K562 (cell line): ENCODE data around the gene STX1A. TPM values are rescaled to one million over a fixed set of nuclear protein-coding genes. Genes with fewer than 3 reads are reported as not detected.

Experiments
- ATAC-seq: fragments of 200-7000 bp; cut with Tn5 transposase; 3 replicates; pipeline ENCODE4 v1.9.1; 2020; ENCODE audit warnings: moderate library complexity
- BruUV-seq: library from RNA; stranded (reverse); fragments of 400-500 nt; replicated peaks from 2 replicates; lab custom pipeline; 2021; lab: Mats Ljungman, UMichigan
- CTCF ChIA-PET: fragments of 300-600 bp; formaldehyde crosslinking; extraction: SDS; loops from one replicate; lab custom pipeline; 2021; ENCODE audit warnings: low intra/inter-chr PET ratio; lab: Yijun Ruan, JAX
- POLR2A ChIA-PET: fragments of 300-600, 350-650 bp; sonication (Branson Sonifier 250); formaldehyde crosslinking; extraction: SDS; loops from one replicate; lab custom pipeline; 2021; ENCODE audit warnings: antibody characterized with exemption, inconsistent platforms; lab: Yijun Ruan, JAX
- DNase-seq, 4 experiments: peaks; one replicate each; pipeline versions ENCODE4 v3.0.0 to v3.0.0-alpha.2; 2011 to 2018; ENCODE audit warnings: low spot score in 3 of 4, mixed read lengths in 3 of 4; ENCODE audit errors: extremely low read depth in 1 of 4
- FAIRE-seq: peaks from 2 replicates; lab custom pipeline; 2011; peaks lifted over from hg19 to GRCh38; lab: Jason Lieb, UNC
- H2AFZ ChIP-seq: 2 replicates; pipeline ENCODE4 v1.6.0; 2011; ENCODE audit warnings: low read depth, low read length, control low read depth, inconsistent platforms
- H3K27ac ChIP-seq: fragments of 200-600 bp; 3 replicates; pipeline ENCODE4 v1.8.0; 2011; ENCODE audit warnings: low read depth, mild to moderate bottlenecking, control low read depth, inconsistent platforms, low read length, moderate library complexity, mixed read lengths; ENCODE audit errors: extremely low read depth
- H3K27me3 ChIP-seq, 2 experiments: fragments of 300-600 bp in 1 of 2; 2 replicates in 1 of 2; 3 replicates in 1 of 2; pipeline versions ENCODE4 v1.6.0 to v1.8.0; 2011; ENCODE audit warnings: inconsistent platforms in 2 of 2, low read length in 2 of 2, mild to moderate bottlenecking in 1 of 2, mixed read lengths in 1 of 2, moderate library complexity in 1 of 2; ENCODE audit not compliant: control insufficient read depth in 2 of 2, insufficient read depth in 2 of 2
- H3K36me3 ChIP-seq: fragments of 300-600 bp; 3 replicates; pipeline ENCODE4 v1.8.0; 2011; ENCODE audit warnings: mild to moderate bottlenecking, low read length, inconsistent platforms; ENCODE audit not compliant: control insufficient read depth, insufficient read depth
- H3K4me1 ChIP-seq, 2 experiments: fragments of 200-600 bp in 1 of 2; replicated peaks in 1 of 2; 2 replicates in 1 of 2; 3 replicates in 1 of 2; pipeline versions ENCODE4 v1.5.1 to v1.8.0; 2011; ENCODE audit warnings: inconsistent platforms in 2 of 2, low read length in 2 of 2, mild to moderate bottlenecking in 1 of 2, mixed read lengths in 1 of 2, moderate library complexity in 1 of 2; ENCODE audit not compliant: control insufficient read depth in 2 of 2, insufficient read depth in 2 of 2
- H3K4me2 ChIP-seq: 2 replicates; pipeline ENCODE4 v1.6.1; 2011; ENCODE audit warnings: low read length, control low read depth, inconsistent platforms, mixed read lengths; ENCODE audit not compliant: insufficient read depth
- H3K4me3 ChIP-seq: fragments of 200-600 bp; sonication (generic), shearing (Covaris generic); 2 replicates; pipeline ENCODE4 v1.5.1; 2016; ENCODE audit warnings: control low read depth, inconsistent platforms
- H3K79me2 ChIP-seq: fragments of 200-600 bp; 3 replicates; pipeline ENCODE4 v1.8.0; 2011; ENCODE audit warnings: low read length, inconsistent platforms; ENCODE audit not compliant: control insufficient read depth, insufficient read depth
- H3K9ac ChIP-seq, 2 experiments: 2 replicates each; pipeline versions ENCODE4 v1.6.0 to v1.6.1; 2011; ENCODE audit warnings: low read depth in 2 of 2, low read length in 2 of 2, control low read depth in 1 of 2, inconsistent platforms in 1 of 2, mild to moderate bottlenecking in 1 of 2, mixed read lengths in 1 of 2; ENCODE audit not compliant: insufficient read depth in 1 of 2
- H3K9me1 ChIP-seq: one replicate; pipeline ENCODE4 v1.6.0; 2011; ENCODE audit warnings: inconsistent platforms, mild to moderate bottlenecking, low read length, moderate library complexity; ENCODE audit not compliant: control insufficient read depth, insufficient read depth
- H3K9me3 ChIP-seq: replicated peaks from 2 replicates; pipeline ENCODE4 v1.5.1; 2011; ENCODE audit warnings: low read depth, low read length, inconsistent platforms; ENCODE audit not compliant: control insufficient read depth, insufficient read depth
- H4K20me1 ChIP-seq: replicated peaks from 2 replicates; pipeline ENCODE4 v1.6.1; 2011; ENCODE audit warnings: low read length, inconsistent platforms, mixed read lengths; ENCODE audit not compliant: control insufficient read depth, insufficient read depth
- ELF4 ChIP-seq: fragments of 450-650 bp; formaldehyde crosslinking; IDR thresholded peaks from 2 replicates; pipeline ENCODE4 v1.4.0; 2022; ENCODE audit warnings: missing genetic modification characterization
- GATA2 ChIP-seq: sonication (generic); formaldehyde crosslinking; IDR thresholded peaks from 2 replicates; pipeline ENCODE4 v1.4.0; 2020; ENCODE audit warnings: mild to moderate bottlenecking, missing genetic modification reagents
- GTF2A2 ChIP-seq: IDR thresholded peaks from 2 replicates; pipeline ENCODE4 v1.6.1; 2016; ENCODE audit warnings: mild to moderate bottlenecking, missing genetic modification characterization, missing compliant biosample characterization
- HIVEP1 ChIP-seq: fragments of 250-450 bp; sonication (Bioruptor Pico); IDR thresholded peaks from 2 replicates; pipeline ENCODE4 v1.4.0; 2020; ENCODE audit warnings: mild to moderate bottlenecking
- LARP7 ChIP-seq: fragments of 450-650 bp; IDR thresholded peaks from 2 replicates; pipeline ENCODE4 v1.6.1; 2016
- NR2C1 ChIP-seq, 2 experiments: fragments of 450-650 bp; IDR thresholded peaks; 2 replicates each; pipeline ENCODE4 v1.6.1; 2017; ENCODE audit warnings: mild to moderate bottlenecking in 2 of 2, antibody characterized with exemption in 1 of 2, inconsistent platforms in 1 of 2, missing compliant biosample characterization in 1 of 2, missing genetic modification characterization in 1 of 2
- ZFP30 ChIP-seq: fragments of 250-450 bp; sonication (Bioruptor Pico); IDR thresholded peaks from 2 replicates; pipeline ENCODE4 v1.8.0; 2022; ENCODE audit warnings: moderate library complexity, mild to moderate bottlenecking, inconsistent platforms, borderline replicate concordance
- ZFP36 ChIP-seq: fragments of 150-350 bp; IDR thresholded peaks from 2 replicates; pipeline ENCODE4 v1.6.1; 2018; ENCODE audit warnings: low read length, low read depth; ENCODE audit not compliant: partially characterized antibody
- ZNF347 ChIP-seq: fragments of 450-650 bp; formaldehyde crosslinking; IDR thresholded peaks from 2 replicates; pipeline ENCODE4 v1.4.0; 2020; ENCODE audit warnings: low read depth, mild to moderate bottlenecking, moderate library complexity
- ZNF445 ChIP-seq: fragments of 250-450 bp; sonication (Bioruptor Pico); IDR thresholded peaks from 2 replicates; pipeline ENCODE4 v1.4.0; 2020; ENCODE audit warnings: low read depth, mild to moderate bottlenecking, moderate library complexity
- WGBS: fragments of 100-300 bp; shearing (Covaris generic); methylation state at CpG from one replicate; pipeline ENCODE4 v1.1.6; 2016; ENCODE audit warnings: low coverage, mixed read lengths; ENCODE audit not compliant: insufficient coverage; ENCODE audit errors: missing lambda C conversion rate; 5-methylcytosine and 5-hydroxymethylcytosine counted together
- in situ Hi-C: fragments of 300-500 bp; cut with MboI; formaldehyde crosslinking; loops from 4 replicates; pipeline ENCODE4 v1.15.0; 2018; ENCODE audit warnings: inconsistent platforms, mixed read lengths
- intact Hi-C: fragments of 100-400 bp; cut with micrococcal nuclease; formaldehyde crosslinking; loops from 2 replicates; pipeline ENCODE4 v1.14.2; 2022
- polyA plus RNA-seq, 8 experiments: library from polyadenylated mRNA; depleted of rRNA in 4 of 8; stranded (reverse) in 5 of 8; unstranded in 3 of 8; fragments of >200 nt; fragmentation: Nextera tagmentation in 2 of 8; fragmentation: Illumina TruSeq in 1 of 8; extraction: Ambion mirVana in 2 of 8; extraction: Trizol in 1 of 8; gene quantifications; 2 replicates each; pipeline versions ENCODE4 v1.2.1 to v1.2.3, GENCODE V29; 2011 to 2014; ENCODE audit warnings: inconsistent platforms in 1 of 8, missing spikeins in 1 of 8
- total RNA-seq, 7 experiments: library from RNA; depleted of rRNA in 6 of 7; stranded (reverse); fragments of >200 nt in 6 of 7; fragmentation: Illumina TruSeq in 2 of 7; extraction: Trizol in 2 of 7; gene quantifications; 2 replicates each; pipeline versions ENCODE4 v1.2.1 to v1.2.3, GENCODE V29; 2011 to 2021; ENCODE audit warnings: low replicate concordance in 1 of 7
- TF ChIP-seq, protein P1 (sequence below): fragments of 250-450 bp; sonication (Bioruptor Pico); IDR thresholded peaks from 2 replicates; pipeline ENCODE4 v1.4.0; 2020; ENCODE audit warnings: mild to moderate bottlenecking, moderate library complexity, borderline replicate concordance
- TF ChIP-seq, protein P2 (sequence below): IDR thresholded peaks from 3 replicates; pipeline ENCODE4 v1.6.1; 2011; ENCODE audit warnings: borderline replicate concordance, mild to moderate bottlenecking; ENCODE audit not compliant: insufficient read length, insufficient read depth

Gene STX1A
- total and polyA plus RNA-seq, 9 of the 15 experiments (the other 6 are each of a cell fraction or from before 2014, with no cell fraction given): 0.04 to 15.1 (median 6.3) TPM

DNA sequence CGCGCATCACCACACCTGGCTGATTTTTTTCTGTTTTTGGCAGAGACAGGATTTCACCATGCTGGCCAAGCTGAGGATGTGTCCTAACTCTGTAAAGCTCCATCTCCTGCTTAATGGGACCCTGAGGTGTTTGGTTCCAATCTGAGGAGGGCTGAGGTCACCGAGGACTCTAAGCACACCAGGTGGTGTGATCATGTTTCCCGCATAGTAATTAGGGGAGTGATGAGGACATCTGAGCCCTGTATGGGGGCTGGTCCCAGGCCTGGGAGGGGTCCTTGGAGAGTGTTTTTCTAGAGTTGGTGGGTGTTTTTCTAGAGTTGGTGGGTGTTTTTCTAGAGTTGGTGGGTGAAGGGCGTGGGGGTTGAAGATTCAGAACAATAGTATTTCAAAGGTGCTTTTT lies 22.1 kb upstream of the STX1A start:
- H3K4me1 ChIP-seq: peaks cover 2 to 42% of the 10 kb centered on the region in 2 experiments; a peak in 4 of 5 replicates
- no peaks in the 10 kb centered on the region for H3K9me3 ChIP-seq
- H3K27me3 ChIP-seq: no peaks in the 10 kb centered on the region
- in situ Hi-C loops (loop anchor here (5.0 kb wide), 1 partner anchor 116 kb away; no protein-coding TSS in a partner anchor), intact Hi-C loops (no loop called here)
- no TSS peak for BruUV-seq
- 57% methylated on average over 5 of the region's 5 CpGs for WGBS
- peaks cover 14% of the 10 kb centered on the region; the same call in 1 of the 2 replicates for H4K20me1 ChIP-seq
- no peak overlapping the region for H3K4me3 ChIP-seq
- CTCF ChIA-PET: no interaction called here
- H3K9me1 ChIP-seq: peaks cover 4% of the 10 kb centered on the region
- no peak overlapping the region for H3K9ac ChIP-seq
- no peak overlapping the region for H2AFZ ChIP-seq
- no peak for ATAC-seq
- H3K36me3 ChIP-seq: peaks cover 13% of the 10 kb centered on the region
- H3K4me2 ChIP-seq: no peak overlapping the region
- no peak overlapping the region for H3K27ac ChIP-seq
- peaks cover 19% of the 10 kb centered on the region for H3K79me2 ChIP-seq
- POLR2A ChIA-PET: no interaction called here
- no peak for DNase-seq
- FAIRE-seq: peak; percentile 69
- no peak for TF ChIP-seq GTF2A2
- TF ChIP-seq NR2C1 (IDR thresholded peaks at IDR 0.05): no peak
- no peak for TF ChIP-seq NR2C1 (tag; IDR thresholded peaks at IDR 0.05)
- TF ChIP-seq ELF4 (CRISPR knock-in tag): no peak
- TF ChIP-seq GATA2 (CRISPR knock-in tag): no peak

DNA sequence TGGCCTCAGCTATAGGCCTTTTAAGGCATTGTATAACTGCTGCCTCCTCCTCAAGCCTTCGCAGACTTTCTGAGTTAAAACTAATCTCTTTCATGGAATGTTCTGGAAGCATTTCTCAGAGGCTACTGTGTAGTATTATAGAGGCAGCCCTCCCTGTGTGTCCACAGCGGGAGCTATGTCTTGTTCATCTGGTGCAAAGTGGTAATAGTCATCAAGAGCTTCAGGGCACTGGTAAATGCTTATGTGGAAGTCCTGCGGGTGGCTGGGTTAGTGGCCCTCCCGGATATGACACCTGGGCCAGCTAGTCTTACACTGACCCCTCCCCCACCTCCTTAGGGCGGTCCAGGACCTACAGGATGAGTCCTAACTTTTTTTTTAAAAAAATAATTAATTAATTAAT lies 21.3 kb upstream of the STX1A start:
- 82% methylated on average over 5 of the region's 5 CpGs for WGBS
- BruUV-seq: no TSS peak
- TF ChIP-seq, protein P1, sequence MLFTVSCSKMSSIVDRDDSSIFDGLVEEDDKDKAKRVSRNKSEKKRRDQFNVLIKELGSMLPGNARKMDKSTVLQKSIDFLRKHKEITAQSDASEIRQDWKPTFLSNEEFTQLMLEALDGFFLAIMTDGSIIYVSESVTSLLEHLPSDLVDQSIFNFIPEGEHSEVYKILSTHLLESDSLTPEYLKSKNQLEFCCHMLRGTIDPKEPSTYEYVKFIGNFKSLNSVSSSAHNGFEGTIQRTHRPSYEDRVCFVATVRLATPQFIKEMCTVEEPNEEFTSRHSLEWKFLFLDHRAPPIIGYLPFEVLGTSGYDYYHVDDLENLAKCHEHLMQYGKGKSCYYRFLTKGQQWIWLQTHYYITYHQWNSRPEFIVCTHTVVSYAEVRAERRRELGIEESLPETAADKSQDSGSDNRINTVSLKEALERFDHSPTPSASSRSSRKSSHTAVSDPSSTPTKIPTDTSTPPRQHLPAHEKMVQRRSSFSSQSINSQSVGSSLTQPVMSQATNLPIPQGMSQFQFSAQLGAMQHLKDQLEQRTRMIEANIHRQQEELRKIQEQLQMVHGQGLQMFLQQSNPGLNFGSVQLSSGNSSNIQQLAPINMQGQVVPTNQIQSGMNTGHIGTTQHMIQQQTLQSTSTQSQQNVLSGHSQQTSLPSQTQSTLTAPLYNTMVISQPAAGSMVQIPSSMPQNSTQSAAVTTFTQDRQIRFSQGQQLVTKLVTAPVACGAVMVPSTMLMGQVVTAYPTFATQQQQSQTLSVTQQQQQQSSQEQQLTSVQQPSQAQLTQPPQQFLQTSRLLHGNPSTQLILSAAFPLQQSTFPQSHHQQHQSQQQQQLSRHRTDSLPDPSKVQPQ (CRISPR knock-in tag): no peak
- TF ChIP-seq HIVEP1 (CRISPR knock-in tag) (no peak), ZFP30 (no peak), LARP7 (no peak), ZNF445 (CRISPR knock-in tag) (no peak), ZFP36 (no peak), ZNF347 (CRISPR knock-in tag) (no peak)
- TF ChIP-seq, protein P2, sequence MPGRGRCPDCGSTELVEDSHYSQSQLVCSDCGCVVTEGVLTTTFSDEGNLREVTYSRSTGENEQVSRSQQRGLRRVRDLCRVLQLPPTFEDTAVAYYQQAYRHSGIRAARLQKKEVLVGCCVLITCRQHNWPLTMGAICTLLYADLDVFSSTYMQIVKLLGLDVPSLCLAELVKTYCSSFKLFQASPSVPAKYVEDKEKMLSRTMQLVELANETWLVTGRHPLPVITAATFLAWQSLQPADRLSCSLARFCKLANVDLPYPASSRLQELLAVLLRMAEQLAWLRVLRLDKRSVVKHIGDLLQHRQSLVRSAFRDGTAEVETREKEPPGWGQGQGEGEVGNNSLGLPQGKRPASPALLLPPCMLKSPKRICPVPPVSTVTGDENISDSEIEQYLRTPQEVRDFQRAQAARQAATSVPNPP: no peak

More for the DNA sequence above, 21.3 kb upstream of the STX1A start:
- in situ Hi-C loops (loop anchor here (5.0 kb wide), 1 partner anchor 117 kb away; no protein-coding TSS in a partner anchor), intact Hi-C loops (no loop called here)
- peaks cover 16% of the 10 kb centered on the region; the same call in 1 of the 2 replicates for H4K20me1 ChIP-seq
- ChIA-PET CTCF (no interaction called here), POLR2A (no interaction called here)
- H3K27me3 ChIP-seq: no peaks in the 10 kb centered on the region
- peak overlapping the region in 1 of 2 experiments; percentile 80; a peak in 1 of 4 replicates for H3K9ac ChIP-seq
- peaks cover 19% of the 10 kb centered on the region for H3K79me2 ChIP-seq
- no peaks in the 10 kb centered on the region for H3K9me3 ChIP-seq
- H2AFZ ChIP-seq: no peak overlapping the region
- peak in 1 of 4 experiments; percentile 25 for DNase-seq
- peaks cover 4% of the 10 kb centered on the region for H3K9me1 ChIP-seq
- H3K4me1 ChIP-seq: peaks cover 2 to 46% of the 10 kb centered on the region in 2 experiments; a peak in 4 of 5 replicates
- peaks cover 20% of the 10 kb centered on the region for H3K36me3 ChIP-seq
- no peak overlapping the region for H3K4me3 ChIP-seq
- ATAC-seq: no peak
- no peak for FAIRE-seq
- no peak overlapping the region for H3K27ac ChIP-seq
- H3K4me2 ChIP-seq: no peak overlapping the region
